Neural progenitor cell (in vitro differentiated cells): ENCODE measurements around the gene NBAS. TPM values are rescaled to one million over a fixed set of nuclear protein-coding genes. Genes with fewer than 3 reads are reported as not detected.

Source experiments
- DNase-seq: peaks from one replicate; pipeline ENCODE4 v3.0.0-alpha.2; 2016; ENCODE audit warnings: low spot score
- H2AFZ ChIP-seq: fragments of 200-600 bp; sonication (generic); replicated peaks from 2 replicates; pipeline ENCODE4 v1.6.1; 2016; ENCODE audit warnings: antibody characterized with exemption
- H3F3A ChIP-seq: fragments of 200-600 bp; sonication (generic); 2 replicates; pipeline ENCODE4 v1.6.1; 2016; ENCODE audit warnings: antibody characterized with exemption, low read depth
- H3K27ac ChIP-seq: fragments of 200-600 bp; sonication (generic); 2 replicates; pipeline ENCODE4 v1.5.1; 2016; ENCODE audit warnings: mild to moderate bottlenecking
- H3K27me3 ChIP-seq: fragments of 200-600 bp; sonication (generic); 2 replicates; pipeline ENCODE4 v1.6.1; 2016; ENCODE audit warnings: mild to moderate bottlenecking, moderate library complexity
- H3K36me3 ChIP-seq: fragments of 200-600 bp; sonication (generic); 2 replicates; pipeline ENCODE4 v1.5.1; 2016
- H3K4me1 ChIP-seq: fragments of 200-600 bp; sonication (generic); 2 replicates; pipeline ENCODE4 v1.6.1; 2016; ENCODE audit warnings: mixed run types
- H3K4me2 ChIP-seq: fragments of 200-600 bp; sonication (generic); 2 replicates; pipeline ENCODE4 v1.6.1; 2016
- H3K4me3 ChIP-seq: fragments of 200-600 bp; sonication (generic); 2 replicates; pipeline ENCODE4 v1.5.1; 2016
- H3K79me2 ChIP-seq: fragments of 200-600 bp; sonication (generic); 2 replicates; pipeline ENCODE4 v1.6.1; 2016; ENCODE audit warnings: low read depth
- H3K9ac ChIP-seq: fragments of 200-600 bp; sonication (generic); 2 replicates; pipeline ENCODE4 v1.6.1; 2016
- H3K9me3 ChIP-seq: fragments of 200-600 bp; sonication (generic); 2 replicates; pipeline ENCODE4 v1.5.1; 2016; ENCODE audit warnings: low read depth
- H4K20me1 ChIP-seq: fragments of 200-600 bp; sonication (generic); 2 replicates; pipeline ENCODE4 v1.6.1; 2016; ENCODE audit warnings: low read depth
- H3K27ac Mint-ChIP-seq: 3 replicates; pipeline ENCODE4 v1.8.0; 2021; ENCODE audit warnings: mixed read lengths
- H3K27me3 Mint-ChIP-seq: 2 replicates; pipeline ENCODE4 v1.8.0; 2022; ENCODE audit warnings: low read depth, mild to moderate bottlenecking, inconsistent platforms, moderate library complexity, mixed read lengths; ENCODE audit not compliant: insufficient read depth
- H3K36me3 Mint-ChIP-seq: 3 replicates; pipeline ENCODE4 v1.8.0; 2021; ENCODE audit warnings: mixed read lengths
- H3K4me1 Mint-ChIP-seq: 3 replicates; pipeline ENCODE4 v1.8.0; 2021; ENCODE audit warnings: mixed read lengths
- H3K4me3 Mint-ChIP-seq: 3 replicates; pipeline ENCODE4 v1.8.0; 2021; ENCODE audit warnings: mild to moderate bottlenecking, moderate library complexity, mixed read lengths
- H3K9me3 Mint-ChIP-seq: 3 replicates; pipeline ENCODE4 v1.8.0; 2020; ENCODE audit warnings: mixed read lengths
- CTCF ChIP-seq: fragments of 200-600 bp; sonication (generic); IDR thresholded peaks from 2 replicates; pipeline ENCODE4 v1.5.1; 2017; ENCODE audit warnings: antibody characterized with exemption, mild to moderate bottlenecking
- EZH2 ChIP-seq: fragments of 200-600 bp; sonication (generic); IDR thresholded peaks from 2 replicates; pipeline ENCODE4 v1.6.1; 2017; ENCODE audit warnings: antibody characterized with exemption, mild to moderate bottlenecking, moderate library complexity
- EZH2phosphoT487 ChIP-seq: fragments of 200-600 bp; sonication (generic); IDR thresholded peaks from 2 replicates; pipeline ENCODE4 v1.6.1; 2017; ENCODE audit warnings: antibody characterized with exemption
- total RNA-seq: library from RNA; depleted of rRNA; stranded (reverse); fragments of >200 nt; gene quantifications from 2 replicates; pipeline ENCODE4 v1.2.3, GENCODE V29; 2015; ENCODE audit warnings: low replicate concordance

The NBAS gene
- total RNA-seq, 1 donor from 2014 or later: 58.0 TPM

DNA sequence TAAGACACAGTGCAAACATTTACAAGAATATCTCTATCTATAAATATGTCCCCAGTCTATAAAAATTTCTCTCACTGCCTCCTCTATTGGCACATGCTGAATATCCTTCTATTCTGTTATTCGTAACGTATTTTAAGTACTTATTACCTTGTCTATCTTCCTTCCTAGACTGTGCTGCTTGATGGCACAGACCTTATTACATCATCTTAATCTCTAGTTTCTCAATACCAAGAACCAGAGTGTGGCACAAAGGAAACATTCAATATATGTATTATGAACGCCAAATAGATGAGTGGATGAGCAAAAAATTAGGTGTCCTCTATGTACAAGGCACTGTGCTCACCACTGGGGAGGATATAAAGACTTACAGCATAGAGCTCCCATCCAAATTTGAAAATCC lies 282.8 kb downstream of the NBAS start:
- peaks cover 25% of the 10 kb centered on the region for H3K36me3 Mint-ChIP-seq
- no peaks in the 10 kb centered on the region for H3K4me1 Mint-ChIP-seq
- no peak overlapping the region for H3K27ac Mint-ChIP-seq
- H3K9ac ChIP-seq: no peak overlapping the region
- H3K27me3 ChIP-seq: no peaks in the 10 kb centered on the region
- TF ChIP-seq EZH2: no peak
- no peak overlapping the region for H3K27ac ChIP-seq
- H3K4me3 ChIP-seq: no peak overlapping the region
- H2AFZ ChIP-seq: no peak overlapping the region
- H3K27me3 Mint-ChIP-seq: no peaks in the 10 kb centered on the region
- H3K9me3 ChIP-seq: no peaks in the 10 kb centered on the region
- H3K36me3 ChIP-seq: no peaks in the 10 kb centered on the region
- H3K4me1 ChIP-seq: no peaks in the 10 kb centered on the region
- DNase-seq: no peak
- H3K4me2 ChIP-seq: no peak overlapping the region
- H4K20me1 ChIP-seq: no peaks in the 10 kb centered on the region
- H3F3A ChIP-seq: no peaks in the 10 kb centered on the region
- no peaks in the 10 kb centered on the region for H3K79me2 ChIP-seq
- H3K4me3 Mint-ChIP-seq: no peak overlapping the region
- H3K9me3 Mint-ChIP-seq: no peaks in the 10 kb centered on the region

- Histone ChIP-seq H4K20me1 (no peaks in the 10 kb centered on the region), H3K4me1 (no peaks in the 10 kb centered on the region), H3K4me3 (no peak overlapping the region), H3K27ac (no peak overlapping the region), H3K9ac (no peak overlapping the region), H3K36me3 (no peaks in the 10 kb centered on the region), H3F3A (no peaks in the 10 kb centered on the region), H3K27me3 (no peaks in the 10 kb centered on the region), H3K9me3 (no peaks in the 10 kb centered on the region), H2AFZ (no peak overlapping the region), H3K4me2 (no peak overlapping the region), H3K79me2 (no peaks in the 10 kb centered on the region)
- H3K9me3 Mint-ChIP-seq: no peaks in the 10 kb centered on the region
- no peaks in the 10 kb centered on the region for H3K4me1 Mint-ChIP-seq
- no peak overlapping the region for H3K4me3 Mint-ChIP-seq
- H3K27me3 Mint-ChIP-seq: no peaks in the 10 kb centered on the region
- no peak overlapping the region for H3K27ac Mint-ChIP-seq
- H3K36me3 Mint-ChIP-seq: peaks cover 17% of the 10 kb centered on the region
- no peak for DNase-seq
- no peak for TF ChIP-seq EZH2phosphoT487
- no peak for TF ChIP-seq EZH2
- TF ChIP-seq CTCF: no peak
Observed at GRCh38 chr2:15275346-15275745, 285.8 kb downstream of the NBAS start.

DNA sequence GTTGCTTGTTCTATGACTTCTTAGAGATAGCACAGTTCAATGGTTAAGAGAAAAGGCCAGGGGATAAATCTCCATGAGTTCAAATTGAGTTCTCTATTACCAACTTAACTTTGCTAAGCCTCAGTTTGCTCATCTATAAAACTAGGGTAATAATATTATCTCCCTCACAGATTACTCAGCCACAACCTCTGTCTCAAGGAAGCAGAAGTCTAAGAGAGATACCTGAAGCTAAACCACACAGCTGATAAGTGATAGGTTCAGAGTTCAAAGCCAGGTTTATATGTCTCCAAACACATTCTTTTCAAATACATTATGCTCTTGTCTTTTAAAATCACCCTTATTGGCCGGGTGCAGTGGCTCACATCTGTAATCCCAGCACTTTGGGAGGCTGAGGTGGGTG lies 287.7 kb downstream of the NBAS start:
- TF ChIP-seq EZH2phosphoT487: no peak
- no peak for TF ChIP-seq CTCF
- no peak for TF ChIP-seq EZH2
- H3K9me3 ChIP-seq: no peaks in the 10 kb centered on the region
- no peaks in the 10 kb centered on the region for H3F3A ChIP-seq
- H3K27me3 Mint-ChIP-seq: no peaks in the 10 kb centered on the region
- H3K36me3 Mint-ChIP-seq: peaks cover 12% of the 10 kb centered on the region
- no peak overlapping the region for H3K9ac ChIP-seq
- no peak overlapping the region for H2AFZ ChIP-seq
- no peaks in the 10 kb centered on the region for H3K79me2 ChIP-seq
- H3K27me3 ChIP-seq: no peaks in the 10 kb centered on the region
- H3K27ac ChIP-seq: no peak overlapping the region
- no peaks in the 10 kb centered on the region for H3K36me3 ChIP-seq
- no peak overlapping the region for H3K4me3 Mint-ChIP-seq
- peaks cover 5% of the 10 kb centered on the region for H3K4me1 Mint-ChIP-seq
- H3K4me1 ChIP-seq: no peaks in the 10 kb centered on the region
- H3K27ac Mint-ChIP-seq: no peak overlapping the region
- DNase-seq: no peak
- no peaks in the 10 kb centered on the region for H4K20me1 ChIP-seq
- no peak overlapping the region for H3K4me3 ChIP-seq
- H3K4me2 ChIP-seq: no peak overlapping the region
- H3K9me3 Mint-ChIP-seq: no peaks in the 10 kb centered on the region

DNA sequence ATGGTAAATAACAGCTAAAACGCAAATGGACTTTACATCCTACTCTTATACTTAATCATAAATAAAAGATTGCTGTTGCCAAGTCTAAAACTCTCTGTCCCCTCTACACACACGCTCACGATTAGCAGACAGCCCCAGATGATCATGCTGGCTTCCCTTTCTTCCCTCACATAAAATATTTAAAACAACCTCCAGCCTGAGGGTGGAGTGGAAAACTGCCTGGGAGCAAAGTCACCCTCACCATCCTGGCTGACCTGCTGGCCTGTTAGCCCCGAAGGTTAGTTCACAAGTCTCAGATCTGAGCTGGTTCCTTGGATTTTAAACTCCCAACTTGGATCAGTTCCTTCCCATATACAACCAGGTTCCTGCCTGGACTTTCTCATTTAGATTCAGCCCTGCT lies 288.2 kb downstream of the NBAS start:
- Histone ChIP-seq H3K36me3 (no peaks in the 10 kb centered on the region), H3K4me1 (no peaks in the 10 kb centered on the region), H2AFZ (no peak overlapping the region), H3K9me3 (no peaks in the 10 kb centered on the region), H3K27ac (no peak overlapping the region), H3K27me3 (no peaks in the 10 kb centered on the region), H3K4me3 (no peak overlapping the region), H3K9ac (no peak overlapping the region), H3K79me2 (no peaks in the 10 kb centered on the region), H4K20me1 (no peaks in the 10 kb centered on the region), H3K4me2 (no peak overlapping the region), H3F3A (no peaks in the 10 kb centered on the region)
- no peak overlapping the region for H3K4me3 Mint-ChIP-seq
- peaks cover 5% of the 10 kb centered on the region for H3K4me1 Mint-ChIP-seq
- H3K9me3 Mint-ChIP-seq: no peaks in the 10 kb centered on the region
- H3K36me3 Mint-ChIP-seq: peaks cover 12% of the 10 kb centered on the region
- TF ChIP-seq EZH2 (no peak), CTCF (no peak), EZH2phosphoT487 (no peak)
- DNase-seq: no peak
- peak overlapping the region; percentile 77 for H3K27ac Mint-ChIP-seq
- no peaks in the 10 kb centered on the region for H3K27me3 Mint-ChIP-seq
